Neural crest cell (in vitro differentiated cells): Measurements from ENCODE around the gene EIF2AK2. TPM values are rescaled to one million over a fixed set of nuclear protein-coding genes. Genes with fewer than 3 reads are reported as not detected.

Source experiments
- DNase-seq: peaks from one replicate; pipeline ENCODE4 v3.0.0; 2021; ENCODE audit warnings: low read depth, mixed read lengths, low spot score
- H3K27ac Mint-ChIP-seq: one replicate; pipeline ENCODE4 v1.8.0; 2021; ENCODE audit warnings: mild to moderate bottlenecking, mixed read lengths; ENCODE audit not compliant: unreplicated experiment
- H3K27me3 Mint-ChIP-seq: 2 replicates; pipeline ENCODE4 v1.8.0; 2021; ENCODE audit warnings: low read depth, mild to moderate bottlenecking, mixed read lengths
- H3K36me3 Mint-ChIP-seq: 2 replicates; pipeline ENCODE4 v1.8.0; 2021; ENCODE audit warnings: low read depth, mild to moderate bottlenecking, mixed read lengths
- H3K4me1 Mint-ChIP-seq: 2 replicates; pipeline ENCODE4 v1.8.0; 2021; ENCODE audit warnings: mixed read lengths
- H3K4me3 Mint-ChIP-seq: one replicate; pipeline ENCODE4 v1.8.0; 2021; ENCODE audit warnings: mild to moderate bottlenecking, mixed read lengths
- H3K9me3 Mint-ChIP-seq: 2 replicates; pipeline ENCODE4 v1.8.0; 2021; ENCODE audit warnings: mixed read lengths
- total RNA-seq: library from RNA; stranded (reverse); gene quantifications from 2 replicates; pipeline ENCODE4 v1.2.1, GENCODE V29; 2021
- TF ChIP-seq, protein P1 (sequence below): fragments of 200-600 bp; sonication (generic); conservative IDR thresholded peaks from 2 replicates; pipeline ENCODE4 v1.5.0; 2021; ENCODE audit warnings: antibody characterized with exemption, mild to moderate bottlenecking

EIF2AK2 gene
- total RNA-seq, 1 donor from 2014 or later: 34.1 TPM

DNA sequence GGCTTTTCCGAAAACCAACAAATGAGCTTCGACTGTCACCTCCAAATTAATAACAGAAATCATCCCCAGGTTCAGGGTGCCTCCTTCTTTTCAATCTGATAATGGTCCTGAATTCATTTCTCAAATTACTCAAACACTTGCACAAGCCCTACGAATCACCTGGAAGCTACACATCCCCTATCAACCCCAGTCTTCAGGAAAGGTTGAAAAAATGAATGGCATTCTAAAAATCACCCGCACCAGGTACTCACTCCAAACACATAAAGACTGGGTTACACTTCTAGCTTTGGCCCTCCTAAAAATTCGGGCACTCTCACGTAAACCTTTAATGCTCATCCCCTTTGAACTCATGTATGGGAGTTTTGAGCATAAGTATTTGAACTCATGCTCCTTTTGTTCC is 23.9 kb downstream of the EIF2AK2 start:
- Mint-ChIP-seq H3K36me3 (peaks cover 38% of the 10 kb centered on the region), H3K27me3 (no peaks in the 10 kb centered on the region), H3K4me1 (no peaks in the 10 kb centered on the region), H3K27ac (no peak overlapping the region), H3K9me3 (peaks cover 3% of the 10 kb centered on the region), H3K4me3 (no peak overlapping the region)
- TF ChIP-seq, protein P1, sequence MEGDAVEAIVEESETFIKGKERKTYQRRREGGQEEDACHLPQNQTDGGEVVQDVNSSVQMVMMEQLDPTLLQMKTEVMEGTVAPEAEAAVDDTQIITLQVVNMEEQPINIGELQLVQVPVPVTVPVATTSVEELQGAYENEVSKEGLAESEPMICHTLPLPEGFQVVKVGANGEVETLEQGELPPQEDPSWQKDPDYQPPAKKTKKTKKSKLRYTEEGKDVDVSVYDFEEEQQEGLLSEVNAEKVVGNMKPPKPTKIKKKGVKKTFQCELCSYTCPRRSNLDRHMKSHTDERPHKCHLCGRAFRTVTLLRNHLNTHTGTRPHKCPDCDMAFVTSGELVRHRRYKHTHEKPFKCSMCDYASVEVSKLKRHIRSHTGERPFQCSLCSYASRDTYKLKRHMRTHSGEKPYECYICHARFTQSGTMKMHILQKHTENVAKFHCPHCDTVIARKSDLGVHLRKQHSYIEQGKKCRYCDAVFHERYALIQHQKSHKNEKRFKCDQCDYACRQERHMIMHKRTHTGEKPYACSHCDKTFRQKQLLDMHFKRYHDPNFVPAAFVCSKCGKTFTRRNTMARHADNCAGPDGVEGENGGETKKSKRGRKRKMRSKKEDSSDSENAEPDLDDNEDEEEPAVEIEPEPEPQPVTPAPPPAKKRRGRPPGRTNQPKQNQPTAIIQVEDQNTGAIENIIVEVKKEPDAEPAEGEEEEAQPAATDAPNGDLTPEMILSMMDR: no peak
- no peak for DNase-seq

GRCh38 chr2:37125416-37125815 is 31.4 kb downstream of the EIF2AK2 start:
- H3K4me3 Mint-ChIP-seq: no peak overlapping the region

GRCh38 chr2:37119157-37119556 is 37.6 kb downstream of the EIF2AK2 start:
- Mint-ChIP-seq H3K9me3 (no peaks in the 10 kb centered on the region), H3K4me1 (no peaks in the 10 kb centered on the region), H3K27me3 (no peaks in the 10 kb centered on the region), H3K27ac (peak overlapping the region; percentile 45), H3K4me3 (no peak overlapping the region), H3K36me3 (peaks cover 3% of the 10 kb centered on the region)
- TF ChIP-seq, protein P1: no peak
- DNase-seq: no peak

More at GRCh38 chr2:37125416-37125815, 31.4 kb downstream of the EIF2AK2 start:
- H3K4me1 Mint-ChIP-seq: no peaks in the 10 kb centered on the region
- peaks cover 3% of the 10 kb centered on the region for H3K9me3 Mint-ChIP-seq
- H3K36me3 Mint-ChIP-seq: peaks cover 36% of the 10 kb centered on the region
- no peaks in the 10 kb centered on the region for H3K27me3 Mint-ChIP-seq
- no peak overlapping the region for H3K27ac Mint-ChIP-seq
- no peak for DNase-seq
- TF ChIP-seq, protein P1: no peak

GRCh38 chr2:37117566-37117965 is 39.2 kb downstream of the EIF2AK2 start:
- H3K36me3 Mint-ChIP-seq: no peaks in the 10 kb centered on the region
- H3K27ac Mint-ChIP-seq: no peak overlapping the region
- H3K9me3 Mint-ChIP-seq: no peaks in the 10 kb centered on the region
- no peak overlapping the region for H3K4me3 Mint-ChIP-seq
- TF ChIP-seq, protein P1: no peak
- H3K27me3 Mint-ChIP-seq: no peaks in the 10 kb centered on the region
- no peaks in the 10 kb centered on the region for H3K4me1 Mint-ChIP-seq
- DNase-seq: no peak

GRCh38 chr2:37111958-37112357 is 44.8 kb downstream of the EIF2AK2 start:
- no peaks in the 10 kb centered on the region for H3K4me1 Mint-ChIP-seq
- no peaks in the 10 kb centered on the region for H3K27me3 Mint-ChIP-seq
- no peak for DNase-seq
- no peak overlapping the region for H3K4me3 Mint-ChIP-seq
- no peaks in the 10 kb centered on the region for H3K9me3 Mint-ChIP-seq
- H3K27ac Mint-ChIP-seq: no peak overlapping the region
- peaks cover 14% of the 10 kb centered on the region for H3K36me3 Mint-ChIP-seq
- TF ChIP-seq, protein P1: no peak
